ENCODE data around the gene UAP1. TPM values are rescaled to one million over a fixed set of nuclear protein-coding genes. Genes with fewer than 3 reads are reported as not detected.

Gene UAP1
- total RNA-seq, 2 experiments from 2014 or later = 44.5 to 45.8 TPM

DNA sequence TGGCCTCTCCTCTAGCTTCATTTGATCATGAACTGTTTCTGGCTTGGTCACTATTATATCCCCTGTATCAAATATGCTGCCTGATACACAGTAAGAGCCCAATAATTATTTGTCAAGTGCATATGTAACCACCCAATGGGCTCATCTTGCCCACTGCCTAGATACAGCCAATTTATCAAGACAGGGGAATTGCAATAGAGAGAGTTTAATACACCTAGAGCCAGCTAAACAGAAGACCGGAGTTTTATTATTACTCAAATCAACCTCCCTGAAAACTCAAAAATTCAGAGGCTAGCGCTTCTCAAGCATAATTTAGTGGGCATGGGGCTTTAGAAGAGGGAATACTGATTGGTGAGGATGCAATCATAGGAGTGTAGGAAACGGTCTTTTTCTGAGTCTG, 18.3 kb upstream of the UAP1 start:
- Histone ChIP-seq H3K36me3 (ENCODE audit: insufficient read depth, low read length) (no peaks in the 10 kb centered on the region), H3K4me3 (ENCODE audit: low read length) (no peak overlapping the region), H3K27me3 (ENCODE audit: control insufficient read depth in 1 of 2, insufficient read depth in 2 of 2, low read length in 2 of 2) (no peaks in the 10 kb centered on the region), H3K4me1 (ENCODE audit: insufficient read depth, low read length) (no peaks in the 10 kb centered on the region), H3K27ac (ENCODE audit: low read depth in 1 of 2, low read length in 2 of 2) (no peak overlapping the region), H3K9me3 (ENCODE audit: control insufficient read depth in 1 of 2, insufficient read depth in 1 of 2, low read length in 2 of 2) (peaks cover 6 to 19% of the 10 kb centered on the region in 2 experiments)
- no peak for ATAC-seq (ENCODE audit: poor library complexity)
- DNase-seq = no peak
- CTCF ChIA-PET = no interaction called here
- Mint-ChIP-seq H3K36me3 (ENCODE audit: low read depth) (no peaks in the 10 kb centered on the region), H3K9me3 (peaks cover 7% of the 10 kb centered on the region), H3K27me3 (no peaks in the 10 kb centered on the region), H3K4me1 (ENCODE audit: low read depth) (no peaks in the 10 kb centered on the region), H3K4me3 (no peak overlapping the region), H3K27ac (no peak overlapping the region)
- intact Hi-C loops (cut with DNase I, micrococcal nuclease) = no loop called here
- TF ChIP-seq, protein P1, sequence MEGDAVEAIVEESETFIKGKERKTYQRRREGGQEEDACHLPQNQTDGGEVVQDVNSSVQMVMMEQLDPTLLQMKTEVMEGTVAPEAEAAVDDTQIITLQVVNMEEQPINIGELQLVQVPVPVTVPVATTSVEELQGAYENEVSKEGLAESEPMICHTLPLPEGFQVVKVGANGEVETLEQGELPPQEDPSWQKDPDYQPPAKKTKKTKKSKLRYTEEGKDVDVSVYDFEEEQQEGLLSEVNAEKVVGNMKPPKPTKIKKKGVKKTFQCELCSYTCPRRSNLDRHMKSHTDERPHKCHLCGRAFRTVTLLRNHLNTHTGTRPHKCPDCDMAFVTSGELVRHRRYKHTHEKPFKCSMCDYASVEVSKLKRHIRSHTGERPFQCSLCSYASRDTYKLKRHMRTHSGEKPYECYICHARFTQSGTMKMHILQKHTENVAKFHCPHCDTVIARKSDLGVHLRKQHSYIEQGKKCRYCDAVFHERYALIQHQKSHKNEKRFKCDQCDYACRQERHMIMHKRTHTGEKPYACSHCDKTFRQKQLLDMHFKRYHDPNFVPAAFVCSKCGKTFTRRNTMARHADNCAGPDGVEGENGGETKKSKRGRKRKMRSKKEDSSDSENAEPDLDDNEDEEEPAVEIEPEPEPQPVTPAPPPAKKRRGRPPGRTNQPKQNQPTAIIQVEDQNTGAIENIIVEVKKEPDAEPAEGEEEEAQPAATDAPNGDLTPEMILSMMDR (IDR thresholded peaks at IDR 0.05) = no peak
- POLR2A ChIA-PET = no interaction called here

DNA sequence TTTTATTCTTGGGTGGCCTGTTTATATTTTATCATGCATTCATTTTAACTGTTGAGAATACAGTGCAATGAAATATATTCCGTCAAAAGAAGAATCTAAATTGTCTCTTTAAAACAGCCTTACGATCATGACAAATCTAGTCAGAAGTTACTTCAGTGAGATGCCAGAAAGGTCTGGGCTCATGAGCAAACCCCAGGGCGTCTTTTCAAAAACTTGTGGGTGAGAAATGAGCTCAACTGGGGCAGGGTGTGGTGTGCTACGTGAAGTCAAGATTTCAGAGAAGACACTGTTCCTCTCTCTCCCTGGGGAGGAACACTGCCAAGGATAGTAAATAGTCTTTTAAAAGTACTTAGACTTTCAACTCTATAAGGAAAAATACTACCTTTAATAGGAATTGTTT, 13.4 kb upstream of the UAP1 start:
- Mint-ChIP-seq H3K4me3 (no peak overlapping the region), H3K4me1 (ENCODE audit: low read depth) (no peaks in the 10 kb centered on the region), H3K27ac (no peak overlapping the region), H3K36me3 (ENCODE audit: low read depth) (no peaks in the 10 kb centered on the region), H3K27me3 (no peaks in the 10 kb centered on the region), H3K9me3 (peaks cover 6% of the 10 kb centered on the region)
- ATAC-seq (ENCODE audit: poor library complexity) = no peak
- peak in 1 of 14 experiments; percentile 45 for DNase-seq
- no peak overlapping the region for H3K27ac ChIP-seq (ENCODE audit: low read depth in 1 of 2, low read length in 2 of 2)
- peaks cover 3 to 14% of the 10 kb centered on the region in 2 experiments for H3K9me3 ChIP-seq (ENCODE audit: control insufficient read depth in 1 of 2, insufficient read depth in 1 of 2, low read length in 2 of 2)
- no peaks in the 10 kb centered on the region for H3K4me1 ChIP-seq (ENCODE audit: insufficient read depth, low read length)
- no peaks in the 10 kb centered on the region for H3K27me3 ChIP-seq (ENCODE audit: control insufficient read depth in 1 of 2, insufficient read depth in 2 of 2, low read length in 2 of 2)
- ChIA-PET POLR2A (no interaction called here), CTCF (interaction anchor here (1.5 kb wide), 1 partner anchor 10 kb away, joined by 3 read pairs; no protein-coding TSS in a partner anchor)
- TF ChIP-seq, protein P1 (IDR thresholded peaks at IDR 0.05) = no peak
- H3K36me3 ChIP-seq (ENCODE audit: insufficient read depth, low read length) = no peaks in the 10 kb centered on the region
- intact Hi-C loops (cut with DNase I, micrococcal nuclease) = no loop called here
- H3K4me3 ChIP-seq (ENCODE audit: low read length) = no peak overlapping the region

DNA sequence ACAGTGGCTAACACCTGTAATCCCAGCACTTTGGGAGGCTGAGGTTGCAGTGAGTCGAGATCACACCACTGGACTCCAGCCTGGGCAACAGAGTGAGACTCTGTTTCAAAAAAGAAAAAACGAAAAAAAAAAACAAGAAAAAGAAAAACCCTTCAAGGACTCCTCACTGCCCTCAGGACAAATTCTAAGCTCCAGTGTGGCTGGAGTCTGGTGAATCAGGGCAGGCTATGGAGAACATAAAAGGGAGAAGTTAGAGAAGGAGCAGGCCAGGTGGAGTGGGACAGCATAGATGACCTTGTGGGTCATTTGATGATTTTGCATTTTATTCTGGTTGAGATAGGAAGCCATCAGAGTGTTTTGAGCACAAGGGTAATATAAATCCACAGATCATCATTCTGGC, 12.5 kb upstream of the UAP1 start:
- Histone ChIP-seq H3K9me3 (ENCODE audit: control insufficient read depth in 1 of 2, insufficient read depth in 1 of 2, low read length in 2 of 2) (peaks cover 0 to 7% of the 10 kb centered on the region in 2 experiments), H3K4me3 (ENCODE audit: low read length) (no peak overlapping the region), H3K27ac (ENCODE audit: low read depth in 1 of 2, low read length in 2 of 2) (no peak overlapping the region), H3K36me3 (ENCODE audit: insufficient read depth, low read length) (no peaks in the 10 kb centered on the region), H3K27me3 (ENCODE audit: control insufficient read depth in 1 of 2, insufficient read depth in 2 of 2, low read length in 2 of 2) (no peaks in the 10 kb centered on the region), H3K4me1 (ENCODE audit: insufficient read depth, low read length) (no peaks in the 10 kb centered on the region)
- no peaks in the 10 kb centered on the region for H3K27me3 Mint-ChIP-seq
- no peaks in the 10 kb centered on the region for H3K36me3 Mint-ChIP-seq (ENCODE audit: low read depth)
- POLR2A ChIA-PET = no interaction called here
- TF ChIP-seq, protein P1 (IDR thresholded peaks at IDR 0.05) = no peak
- no peak for DNase-seq
- no peak overlapping the region for H3K4me3 Mint-ChIP-seq
- ATAC-seq (ENCODE audit: poor library complexity) = no peak
- no peaks in the 10 kb centered on the region for H3K4me1 Mint-ChIP-seq (ENCODE audit: low read depth)
- H3K27ac Mint-ChIP-seq = no peak overlapping the region
- CTCF ChIA-PET = no interaction called here
- peaks cover 2% of the 10 kb centered on the region for H3K9me3 Mint-ChIP-seq
- intact Hi-C loops (cut with DNase I, micrococcal nuclease) = no loop called here
